Neural progenitor cell (in vitro differentiated cells): ENCODE measurements around the gene CALY. TPM values are rescaled to one million over a fixed set of nuclear protein-coding genes. Genes with fewer than 3 reads are reported as not detected.

Source experiments
- DNase-seq: peaks from one replicate; pipeline ENCODE4 v3.0.0-alpha.2; 2016; ENCODE audit warnings: low spot score
- H2AFZ ChIP-seq: fragments of 200-600 bp; sonication (generic); replicated peaks from 2 replicates; pipeline ENCODE4 v1.6.1; 2016; ENCODE audit warnings: antibody characterized with exemption
- H3F3A ChIP-seq: fragments of 200-600 bp; sonication (generic); 2 replicates; pipeline ENCODE4 v1.6.1; 2016; ENCODE audit warnings: antibody characterized with exemption, low read depth
- H3K27ac ChIP-seq: fragments of 200-600 bp; sonication (generic); 2 replicates; pipeline ENCODE4 v1.5.1; 2016; ENCODE audit warnings: mild to moderate bottlenecking
- H3K27me3 ChIP-seq: fragments of 200-600 bp; sonication (generic); 2 replicates; pipeline ENCODE4 v1.6.1; 2016; ENCODE audit warnings: mild to moderate bottlenecking, moderate library complexity
- H3K36me3 ChIP-seq: fragments of 200-600 bp; sonication (generic); 2 replicates; pipeline ENCODE4 v1.5.1; 2016
- H3K4me1 ChIP-seq: fragments of 200-600 bp; sonication (generic); 2 replicates; pipeline ENCODE4 v1.6.1; 2016; ENCODE audit warnings: mixed run types
- H3K4me2 ChIP-seq: fragments of 200-600 bp; sonication (generic); 2 replicates; pipeline ENCODE4 v1.6.1; 2016
- H3K4me3 ChIP-seq: fragments of 200-600 bp; sonication (generic); 2 replicates; pipeline ENCODE4 v1.5.1; 2016
- H3K79me2 ChIP-seq: fragments of 200-600 bp; sonication (generic); 2 replicates; pipeline ENCODE4 v1.6.1; 2016; ENCODE audit warnings: low read depth
- H3K9ac ChIP-seq: fragments of 200-600 bp; sonication (generic); 2 replicates; pipeline ENCODE4 v1.6.1; 2016
- H3K9me3 ChIP-seq: fragments of 200-600 bp; sonication (generic); 2 replicates; pipeline ENCODE4 v1.5.1; 2016; ENCODE audit warnings: low read depth
- H4K20me1 ChIP-seq: fragments of 200-600 bp; sonication (generic); 2 replicates; pipeline ENCODE4 v1.6.1; 2016; ENCODE audit warnings: low read depth
- H3K27ac Mint-ChIP-seq: 3 replicates; pipeline ENCODE4 v1.8.0; 2021; ENCODE audit warnings: mixed read lengths
- H3K27me3 Mint-ChIP-seq: 2 replicates; pipeline ENCODE4 v1.8.0; 2022; ENCODE audit warnings: low read depth, mild to moderate bottlenecking, inconsistent platforms, moderate library complexity, mixed read lengths; ENCODE audit not compliant: insufficient read depth
- H3K36me3 Mint-ChIP-seq: 3 replicates; pipeline ENCODE4 v1.8.0; 2021; ENCODE audit warnings: mixed read lengths
- H3K4me1 Mint-ChIP-seq: 3 replicates; pipeline ENCODE4 v1.8.0; 2021; ENCODE audit warnings: mixed read lengths
- H3K4me3 Mint-ChIP-seq: 3 replicates; pipeline ENCODE4 v1.8.0; 2021; ENCODE audit warnings: mild to moderate bottlenecking, moderate library complexity, mixed read lengths
- H3K9me3 Mint-ChIP-seq: 3 replicates; pipeline ENCODE4 v1.8.0; 2020; ENCODE audit warnings: mixed read lengths
- EZH2 ChIP-seq: fragments of 200-600 bp; sonication (generic); IDR thresholded peaks from 2 replicates; pipeline ENCODE4 v1.6.1; 2017; ENCODE audit warnings: antibody characterized with exemption, mild to moderate bottlenecking, moderate library complexity
- EZH2phosphoT487 ChIP-seq: fragments of 200-600 bp; sonication (generic); IDR thresholded peaks from 2 replicates; pipeline ENCODE4 v1.6.1; 2017; ENCODE audit warnings: antibody characterized with exemption
- total RNA-seq: library from RNA; depleted of rRNA; stranded (reverse); fragments of >200 nt; gene quantifications from 2 replicates; pipeline ENCODE4 v1.2.3, GENCODE V29; 2015; ENCODE audit warnings: low replicate concordance
- TF ChIP-seq, protein P1 (sequence below): fragments of 200-600 bp; sonication (generic); IDR thresholded peaks from 2 replicates; pipeline ENCODE4 v1.5.1; 2017; ENCODE audit warnings: antibody characterized with exemption, mild to moderate bottlenecking

The CALY gene
- total RNA-seq, 1 donor from 2014 or later: not detected

DNA sequence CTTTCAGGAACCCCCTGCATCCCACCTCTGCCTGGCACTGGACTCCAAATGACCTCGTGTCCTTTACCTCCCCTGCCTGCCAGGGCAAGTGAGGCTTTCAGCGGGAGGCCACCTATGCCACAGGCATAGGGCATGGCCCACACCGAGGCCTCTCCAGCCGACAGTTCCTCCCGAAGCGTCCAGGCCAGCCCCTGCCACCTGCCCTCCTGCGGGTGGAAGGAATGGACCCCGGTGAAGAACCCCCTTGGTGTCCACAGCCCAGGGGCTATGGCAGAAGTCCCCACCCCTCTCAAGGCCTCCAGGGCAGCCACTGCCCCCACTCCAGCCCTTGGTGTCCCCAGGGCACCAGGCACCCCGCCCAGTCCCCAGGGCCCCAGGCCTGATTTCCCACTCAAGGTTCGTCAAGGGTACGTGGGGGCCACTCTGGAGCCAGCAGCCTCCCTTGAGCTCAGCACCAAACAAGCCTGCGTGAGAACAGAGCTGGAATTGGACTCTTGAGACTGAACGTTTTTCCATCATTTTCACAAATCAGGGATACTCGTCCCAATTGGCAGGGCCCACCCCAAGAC, 18.1 kb upstream of the CALY start:
- Histone ChIP-seq H3K36me3 (no peaks in the 10 kb centered on the region), H3K9ac (no peak overlapping the region), H3K4me2 (no peak overlapping the region), H3K27ac (no peak overlapping the region), H3F3A (peaks cover 8% of the 10 kb centered on the region), H3K27me3 (peaks cover 8% of the 10 kb centered on the region), H2AFZ (no peak overlapping the region), H3K9me3 (no peaks in the 10 kb centered on the region), H3K79me2 (peaks cover 7% of the 10 kb centered on the region), H3K4me1 (no peaks in the 10 kb centered on the region), H4K20me1 (peaks cover 19% of the 10 kb centered on the region), H3K4me3 (no peak overlapping the region)
- peaks cover 4% of the 10 kb centered on the region for H3K27me3 Mint-ChIP-seq
- DNase-seq: no peak
- no peaks in the 10 kb centered on the region for H3K4me1 Mint-ChIP-seq
- no peaks in the 10 kb centered on the region for H3K9me3 Mint-ChIP-seq
- no peak for TF ChIP-seq EZH2phosphoT487
- TF ChIP-seq EZH2: no peak
- TF ChIP-seq, protein P1, sequence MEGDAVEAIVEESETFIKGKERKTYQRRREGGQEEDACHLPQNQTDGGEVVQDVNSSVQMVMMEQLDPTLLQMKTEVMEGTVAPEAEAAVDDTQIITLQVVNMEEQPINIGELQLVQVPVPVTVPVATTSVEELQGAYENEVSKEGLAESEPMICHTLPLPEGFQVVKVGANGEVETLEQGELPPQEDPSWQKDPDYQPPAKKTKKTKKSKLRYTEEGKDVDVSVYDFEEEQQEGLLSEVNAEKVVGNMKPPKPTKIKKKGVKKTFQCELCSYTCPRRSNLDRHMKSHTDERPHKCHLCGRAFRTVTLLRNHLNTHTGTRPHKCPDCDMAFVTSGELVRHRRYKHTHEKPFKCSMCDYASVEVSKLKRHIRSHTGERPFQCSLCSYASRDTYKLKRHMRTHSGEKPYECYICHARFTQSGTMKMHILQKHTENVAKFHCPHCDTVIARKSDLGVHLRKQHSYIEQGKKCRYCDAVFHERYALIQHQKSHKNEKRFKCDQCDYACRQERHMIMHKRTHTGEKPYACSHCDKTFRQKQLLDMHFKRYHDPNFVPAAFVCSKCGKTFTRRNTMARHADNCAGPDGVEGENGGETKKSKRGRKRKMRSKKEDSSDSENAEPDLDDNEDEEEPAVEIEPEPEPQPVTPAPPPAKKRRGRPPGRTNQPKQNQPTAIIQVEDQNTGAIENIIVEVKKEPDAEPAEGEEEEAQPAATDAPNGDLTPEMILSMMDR: no peak
- H3K36me3 Mint-ChIP-seq: no peaks in the 10 kb centered on the region
- H3K27ac Mint-ChIP-seq: no peak overlapping the region
- H3K4me3 Mint-ChIP-seq: no peak overlapping the region

DNA sequence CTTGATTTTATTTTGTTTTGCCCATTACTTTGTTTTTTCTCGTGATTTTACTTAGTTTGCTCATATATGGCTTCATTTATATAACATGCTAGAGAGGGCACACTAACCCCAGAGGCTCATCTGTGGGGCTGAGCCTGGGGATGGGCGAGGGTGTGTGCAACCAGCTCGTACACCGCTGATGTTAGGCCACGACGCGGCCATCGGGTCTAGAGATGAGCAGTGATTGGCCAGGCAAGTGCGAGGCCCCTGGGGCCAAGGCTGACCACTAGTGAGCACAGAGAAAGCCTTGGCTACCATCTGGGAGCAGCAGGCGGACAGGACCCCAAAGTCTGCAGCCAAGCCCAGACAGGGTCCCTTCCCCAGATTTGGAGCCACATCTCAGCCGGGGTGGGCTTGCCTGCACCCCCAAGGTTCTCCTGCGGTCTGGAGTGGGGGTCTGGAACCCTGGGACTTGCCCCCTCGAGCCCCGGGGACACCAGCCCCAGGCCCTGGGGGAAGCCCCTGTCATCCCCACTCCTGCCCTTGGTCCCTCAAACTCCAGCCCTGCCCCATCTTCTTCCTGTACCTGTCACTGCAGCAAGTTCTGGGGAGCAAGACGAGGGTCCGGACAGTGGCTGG, 17.4 kb upstream of the CALY start:
- Histone ChIP-seq H3F3A (peaks cover 3% of the 10 kb centered on the region), H4K20me1 (peaks cover 19% of the 10 kb centered on the region)
- H3K36me3 Mint-ChIP-seq: no peaks in the 10 kb centered on the region

DNA sequence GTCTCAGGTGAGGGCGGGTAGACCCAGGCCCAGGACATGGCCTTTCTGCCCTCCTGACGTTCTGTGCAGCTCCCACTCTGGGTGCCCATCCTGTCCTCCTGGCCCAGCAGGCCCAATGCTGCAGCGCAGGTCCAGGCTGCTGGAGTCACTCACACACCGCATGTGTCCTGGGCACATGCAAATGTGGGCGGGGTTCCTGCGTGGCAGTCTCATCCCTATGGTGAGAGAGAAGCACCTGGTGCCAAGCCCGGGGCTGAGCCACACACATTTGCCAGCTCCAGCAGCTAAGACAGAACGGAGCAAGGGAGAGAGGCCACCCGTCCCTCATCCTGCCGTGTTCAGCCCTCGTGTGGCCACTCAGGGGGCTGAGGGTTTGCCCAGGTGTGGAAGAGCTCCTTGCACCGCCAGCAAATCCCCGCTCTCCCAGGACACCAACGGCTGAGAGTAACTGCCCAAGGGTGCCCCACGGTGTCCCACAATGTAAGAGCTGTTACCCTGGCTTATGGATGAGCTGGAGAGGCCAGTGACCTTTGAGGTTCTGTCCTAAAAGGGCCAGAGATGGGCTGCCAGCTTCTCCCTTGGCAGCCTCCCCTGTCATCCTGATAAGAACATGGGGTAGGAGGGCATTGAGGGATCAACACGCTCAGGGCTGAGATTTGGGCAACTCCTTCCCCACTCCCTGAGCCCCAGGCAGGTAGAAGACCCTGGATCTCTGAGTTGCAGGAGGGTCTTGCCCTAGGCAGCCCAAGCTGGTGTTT, 16.7 kb upstream of the CALY start:
- Histone ChIP-seq H3F3A (no peaks in the 10 kb centered on the region), H3K27ac (no peak overlapping the region), H3K79me2 (peaks cover 7% of the 10 kb centered on the region), H3K4me2 (no peak overlapping the region), H3K9ac (no peak overlapping the region), H3K9me3 (no peaks in the 10 kb centered on the region), H3K27me3 (peaks cover 8% of the 10 kb centered on the region), H3K36me3 (no peaks in the 10 kb centered on the region), H4K20me1 (peaks cover 19% of the 10 kb centered on the region), H3K4me1 (no peaks in the 10 kb centered on the region), H2AFZ (no peak overlapping the region), H3K4me3 (no peak overlapping the region)
- Mint-ChIP-seq H3K27ac (no peak overlapping the region), H3K36me3 (no peaks in the 10 kb centered on the region), H3K4me3 (no peak overlapping the region), H3K4me1 (peaks cover 3% of the 10 kb centered on the region), H3K9me3 (peaks cover 2% of the 10 kb centered on the region), H3K27me3 (peaks cover 8% of the 10 kb centered on the region)
- TF ChIP-seq EZH2phosphoT487 (no peak), EZH2 (no peak)
- TF ChIP-seq, protein P1: no peak
- DNase-seq: no peak

More for the DNA sequence above, 17.4 kb upstream of the CALY start:
- peaks cover 7% of the 10 kb centered on the region for H3K79me2 ChIP-seq
- no peak overlapping the region for H3K27ac ChIP-seq
- Mint-ChIP-seq H3K4me3 (no peak overlapping the region), H3K27ac (no peak overlapping the region), H3K9me3 (peaks cover 2% of the 10 kb centered on the region), H3K4me1 (peaks cover 2% of the 10 kb centered on the region), H3K27me3 (peaks cover 6% of the 10 kb centered on the region)
- H2AFZ ChIP-seq: no peak overlapping the region
- no peak overlapping the region for H3K4me2 ChIP-seq
- no peak for TF ChIP-seq EZH2phosphoT487
- TF ChIP-seq, protein P1: no peak
- TF ChIP-seq EZH2: no peak
- no peak overlapping the region for H3K4me3 ChIP-seq
- H3K9ac ChIP-seq: no peak overlapping the region
- H3K4me1 ChIP-seq: no peaks in the 10 kb centered on the region
- no peaks in the 10 kb centered on the region for H3K36me3 ChIP-seq
- peaks cover 8% of the 10 kb centered on the region for H3K27me3 ChIP-seq
- no peak for DNase-seq
- no peaks in the 10 kb centered on the region for H3K9me3 ChIP-seq
